GM12878 (cell line): ENCODE data around the gene EVA1A.

Experiments
- POLR2A ChIP-seq: IDR thresholded peaks from 2 replicates; pipeline ENCODE4 v1.6.1; 2011; ENCODE audit warnings: low read depth, mild to moderate bottlenecking, low read length
- SIX5 ChIP-seq: IDR thresholded peaks from 2 replicates; pipeline ENCODE4 v1.6.1; 2011; ENCODE audit warnings: mild to moderate bottlenecking, low read depth, low read length, moderate library complexity; ENCODE audit not compliant: severe bottlenecking
- SREBF2 ChIP-seq: IDR thresholded peaks from 2 replicates; pipeline ENCODE4 v1.6.1; 2012; ENCODE audit warnings: mild to moderate bottlenecking, low read length
- STAT1 ChIP-seq: fragments of 450-650 bp; conservative IDR thresholded peaks from 2 replicates; pipeline ENCODE4 v1.6.1; 2014; ENCODE audit warnings: antibody characterized with exemption, mild to moderate bottlenecking
- SUZ12 ChIP-seq: fragments of 200-600 bp; sonication (generic); IDR thresholded peaks from one replicate; pipeline ENCODE4 v1.6.1; 2018; ENCODE audit warnings: antibody characterized with exemption, mild to moderate bottlenecking; ENCODE audit not compliant: unreplicated experiment
- TCF3 ChIP-seq: IDR thresholded peaks from 2 replicates; pipeline ENCODE4 v1.6.1; 2012; ENCODE audit warnings: low read depth, mild to moderate bottlenecking, low read length, borderline replicate concordance; ENCODE audit not compliant: insufficient read depth
- YY1 ChIP-seq: IDR thresholded peaks from 2 replicates; pipeline ENCODE4 v1.6.1; 2011; ENCODE audit warnings: low read depth, mild to moderate bottlenecking, low read length
- TF ChIP-seq, protein P1 (sequence below): IDR thresholded peaks from 2 replicates; pipeline ENCODE4 v1.6.1; 2011; ENCODE audit warnings: low read depth, low read length, improper control_type of control experiment, borderline replicate concordance

DNA sequence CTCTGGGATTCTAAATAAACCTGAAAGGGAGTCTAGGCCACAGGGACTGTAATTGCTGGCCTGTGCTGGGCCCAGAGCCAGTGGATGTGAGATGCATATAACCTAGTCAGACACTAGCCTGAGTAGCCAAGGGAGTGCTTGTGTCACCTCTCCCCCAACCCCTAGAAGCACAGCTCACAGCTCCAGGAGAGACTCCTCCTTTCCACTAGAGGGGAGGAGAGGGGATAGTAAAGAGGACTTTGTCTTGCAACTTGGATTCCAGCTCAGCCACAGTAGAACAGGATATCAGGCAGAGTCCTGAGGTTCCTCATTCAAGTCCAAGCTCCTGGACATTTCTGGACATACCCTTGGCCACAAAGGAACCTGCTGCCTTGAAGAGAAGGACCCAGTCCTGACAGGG is 18.4 kb upstream of the EVA1A start:
- TF ChIP-seq SIX5 (no peak), TCF3 (no peak), SUZ12 (no peak), YY1 (no peak), SREBF2 (no peak), POLR2A (no peak), STAT1 (no peak)
- TF ChIP-seq, protein P1, sequence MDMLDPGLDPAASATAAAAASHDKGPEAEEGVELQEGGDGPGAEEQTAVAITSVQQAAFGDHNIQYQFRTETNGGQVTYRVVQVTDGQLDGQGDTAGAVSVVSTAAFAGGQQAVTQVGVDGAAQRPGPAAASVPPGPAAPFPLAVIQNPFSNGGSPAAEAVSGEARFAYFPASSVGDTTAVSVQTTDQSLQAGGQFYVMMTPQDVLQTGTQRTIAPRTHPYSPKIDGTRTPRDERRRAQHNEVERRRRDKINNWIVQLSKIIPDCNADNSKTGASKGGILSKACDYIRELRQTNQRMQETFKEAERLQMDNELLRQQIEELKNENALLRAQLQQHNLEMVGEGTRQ = no peak
